GM18499 (cell line): Measurements from ENCODE around the gene THAP2.
"Not testable (repeated sequence)": the region's sequence is repeated elsewhere in the genome, so short reads cannot be mapped to it uniquely, and the experiment has no call there.

Experiments
- ATAC-seq: cut with Tn5 transposase; IDR thresholded peaks from one replicate; pipeline ENCODE4 v1.9.1; 2021; ENCODE audit warnings: moderate number of reproducible peaks; ENCODE audit not compliant: insufficient read depth, unreplicated experiment

THAP2 gene

GRCh38 chr12:71661977-71662530, 2.0 kb upstream of the THAP2 start:
- ATAC-seq: no peak

GRCh38 chr12:71662849-71663560, 1.1 kb upstream of the THAP2 start:
- peak; percentile 15 for ATAC-seq

GRCh38 chr12:71664411-71665089, 449 bp downstream of the THAP2 start:
- no peak for ATAC-seq

GRCh38 chr12:71665090-71665463, 976 bp downstream of the THAP2 start:
- ATAC-seq: no peak

GRCh38 chr12:71666259-71666658, 2.2 kb downstream of the THAP2 start:
- no peak for ATAC-seq

DNA sequence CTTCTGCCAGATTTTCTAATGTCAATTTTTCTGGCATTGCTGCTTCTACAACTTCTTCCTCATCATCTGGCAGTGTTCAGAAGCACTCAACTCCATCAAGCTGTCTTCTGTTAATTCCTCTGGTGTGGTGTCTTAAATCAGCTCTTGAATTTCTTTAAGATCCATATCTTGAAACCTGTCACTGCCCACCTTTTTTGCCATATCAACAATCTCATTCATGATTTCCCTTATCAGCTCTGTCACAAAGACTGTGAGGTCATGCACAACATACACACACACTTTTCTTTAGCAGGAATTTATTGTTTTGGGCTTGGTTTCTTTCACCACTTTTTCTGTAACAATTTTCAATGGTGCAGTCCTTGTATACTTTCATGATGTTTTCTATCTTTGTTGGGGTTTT, 7.2 kb downstream of the THAP2 start:
- ATAC-seq: no peak

- no peak for ATAC-seq
Observed at GRCh38 chr12:71671816-71672215, 7.7 kb downstream of the THAP2 start.

GRCh38 chr12:71682466-71682865, 18.4 kb downstream of the THAP2 start:
- ATAC-seq: no peak

GRCh38 chr12:71683633-71684032, 19.5 kb downstream of the THAP2 start:
- ATAC-seq: no peak

DNA sequence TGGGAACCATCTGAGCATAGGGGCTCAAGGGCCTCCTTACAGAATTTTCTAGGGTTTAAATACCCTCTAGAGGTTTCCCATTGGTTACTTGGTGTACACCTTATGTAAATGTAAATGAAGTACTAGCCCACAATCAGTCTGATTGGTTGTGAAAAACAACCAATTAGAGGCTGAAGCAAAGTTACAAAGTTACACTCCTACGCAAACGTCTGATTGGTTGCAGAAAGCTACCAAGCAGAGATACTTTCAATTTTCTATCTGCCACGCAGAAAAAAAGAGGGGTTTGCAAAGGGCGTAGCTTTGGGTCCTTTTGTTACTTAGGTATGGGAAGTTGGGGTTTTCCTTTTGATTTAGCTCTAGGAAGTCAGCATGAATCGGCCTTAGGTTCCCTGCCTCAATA, 20.0 kb downstream of the THAP2 start:
- ATAC-seq: no peak

DNA sequence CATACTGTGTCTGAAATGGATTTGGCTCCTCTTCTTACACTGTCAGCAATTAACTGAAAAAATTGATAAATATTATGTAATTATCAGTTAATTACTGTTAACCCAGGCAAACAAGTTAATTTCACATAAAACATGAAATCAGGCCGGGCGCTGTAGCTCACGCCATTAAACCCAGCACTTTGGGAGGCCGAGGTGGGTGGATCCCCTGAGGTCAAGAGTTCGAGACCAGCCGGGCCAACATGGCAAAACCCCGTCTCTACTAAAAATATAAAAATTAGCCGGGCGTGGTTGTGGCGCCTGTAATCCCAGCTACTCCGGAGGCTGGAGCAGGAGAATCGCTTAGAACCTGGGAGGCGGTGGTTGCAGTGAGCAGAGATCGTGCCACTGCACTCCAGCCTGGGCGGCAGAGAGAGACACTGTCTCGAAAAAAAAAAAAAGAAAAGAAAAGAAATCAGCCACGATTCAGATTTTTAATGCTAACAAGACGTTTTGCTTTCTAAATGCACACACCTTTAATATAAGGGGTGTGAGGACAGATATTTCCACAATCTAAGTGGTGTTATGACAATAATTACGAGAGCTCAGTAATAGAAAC, 21.3 kb downstream of the THAP2 start:
- ATAC-seq: no peak

DNA sequence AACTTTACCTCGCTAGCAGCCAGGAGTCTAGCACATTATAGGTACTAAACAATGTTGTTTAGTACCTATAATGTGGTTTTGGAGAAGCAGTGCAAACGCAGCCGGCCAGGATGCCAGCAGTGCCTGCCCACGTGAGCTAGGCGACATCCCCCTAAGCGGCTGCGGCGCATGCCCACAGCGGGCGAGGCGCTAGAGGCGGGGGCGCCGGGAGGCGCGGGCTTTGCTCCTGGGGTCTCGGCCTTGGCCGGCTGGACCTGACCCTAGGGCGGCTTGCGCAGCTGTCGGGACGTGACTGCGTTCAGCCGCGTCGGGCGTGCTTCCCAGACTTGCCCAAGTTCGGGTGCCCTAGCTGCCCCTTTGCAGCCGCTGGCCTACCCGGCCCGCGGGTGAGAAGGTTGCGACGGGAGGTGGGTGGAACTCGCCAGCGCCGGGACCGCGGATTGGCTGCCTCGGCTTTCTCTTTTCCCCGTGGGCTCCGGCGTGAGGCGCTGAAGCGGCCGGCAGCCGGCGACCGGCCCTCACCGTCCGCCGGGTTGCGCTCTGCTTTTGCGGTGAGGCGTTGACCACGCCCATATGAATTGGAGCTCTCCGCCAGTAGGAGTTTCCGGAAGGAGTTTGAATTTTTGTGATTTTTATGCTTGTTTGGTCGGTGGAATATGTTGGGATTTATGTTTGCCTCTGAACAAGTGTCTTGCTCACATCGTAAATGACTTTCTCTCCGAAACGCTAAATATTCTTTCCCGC, 22.0 kb downstream of the THAP2 start, which contains the start of gene TMEM19:
TSS of gene TMEM19 (plus strand) at position 169 of the 744 bp plus-strand sequence. CDS start 599 bp downstream, outside the sequence.
- peak; percentile 53 for ATAC-seq

DNA sequence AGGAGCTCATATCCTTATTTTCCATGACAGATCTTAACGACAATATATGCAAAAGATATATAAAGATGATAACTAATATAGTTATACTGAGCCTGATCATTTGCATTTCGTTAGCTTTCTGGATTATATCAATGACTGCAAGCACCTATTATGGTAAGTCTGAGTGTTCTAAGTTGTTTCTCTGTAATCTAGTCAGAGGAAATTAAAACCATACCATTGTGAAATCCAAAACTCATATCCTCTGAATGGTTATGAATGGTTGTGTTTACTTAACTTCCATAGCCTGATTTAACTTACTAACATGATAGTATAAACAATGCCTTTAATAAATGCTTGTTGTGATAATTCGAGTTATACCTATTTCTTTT, 22.5 kb downstream of the THAP2 start:
- no peak for ATAC-seq

DNA sequence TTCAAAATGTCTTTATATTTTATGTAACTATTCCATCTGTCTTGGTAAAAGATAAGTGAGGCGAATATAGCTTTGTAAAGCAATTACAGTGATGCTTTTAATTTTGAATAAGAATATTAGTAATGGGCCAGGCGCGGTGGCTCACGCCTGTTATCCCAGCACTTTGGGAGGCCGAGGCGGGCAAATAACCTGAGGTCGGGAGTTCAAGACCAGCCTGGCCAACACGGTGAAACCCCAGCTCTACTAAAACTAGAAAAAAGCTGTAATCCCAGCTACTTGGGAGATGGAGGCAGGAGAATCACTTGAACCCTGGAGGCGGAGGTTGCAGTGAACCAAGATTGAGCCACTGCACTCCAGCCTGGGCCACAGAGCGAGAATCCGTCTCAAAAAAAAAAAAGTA, 23.1 kb downstream of the THAP2 start:
- ATAC-seq: not testable (repeated sequence)

DNA sequence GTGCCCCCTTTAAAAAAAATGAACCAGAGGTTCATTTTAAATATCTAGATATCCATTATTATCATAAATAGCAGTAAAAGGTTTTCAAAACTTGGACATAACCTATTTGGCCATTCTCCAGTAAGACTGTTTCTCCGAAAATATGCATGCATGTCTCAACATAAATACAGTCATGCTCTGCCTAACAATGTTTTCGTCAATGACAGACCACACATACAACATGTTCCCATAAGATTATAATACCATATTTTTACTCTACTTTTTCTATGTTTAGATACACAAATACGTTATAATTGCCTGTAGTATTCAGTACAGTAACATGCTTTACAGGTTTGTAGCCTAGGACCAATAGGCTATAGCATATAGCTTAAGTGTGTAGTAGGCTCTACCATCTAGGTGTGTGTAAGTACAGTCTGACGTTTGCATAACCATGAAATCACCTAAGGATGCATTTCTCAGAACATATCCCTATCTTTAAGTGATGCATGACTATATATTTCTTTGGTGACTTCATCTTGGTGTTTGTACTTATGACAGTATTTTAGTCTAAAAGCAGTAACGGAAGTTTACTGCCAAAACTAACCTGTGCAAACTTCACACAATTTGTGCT, 25.0 kb downstream of the THAP2 start:
- no peak for ATAC-seq

DNA sequence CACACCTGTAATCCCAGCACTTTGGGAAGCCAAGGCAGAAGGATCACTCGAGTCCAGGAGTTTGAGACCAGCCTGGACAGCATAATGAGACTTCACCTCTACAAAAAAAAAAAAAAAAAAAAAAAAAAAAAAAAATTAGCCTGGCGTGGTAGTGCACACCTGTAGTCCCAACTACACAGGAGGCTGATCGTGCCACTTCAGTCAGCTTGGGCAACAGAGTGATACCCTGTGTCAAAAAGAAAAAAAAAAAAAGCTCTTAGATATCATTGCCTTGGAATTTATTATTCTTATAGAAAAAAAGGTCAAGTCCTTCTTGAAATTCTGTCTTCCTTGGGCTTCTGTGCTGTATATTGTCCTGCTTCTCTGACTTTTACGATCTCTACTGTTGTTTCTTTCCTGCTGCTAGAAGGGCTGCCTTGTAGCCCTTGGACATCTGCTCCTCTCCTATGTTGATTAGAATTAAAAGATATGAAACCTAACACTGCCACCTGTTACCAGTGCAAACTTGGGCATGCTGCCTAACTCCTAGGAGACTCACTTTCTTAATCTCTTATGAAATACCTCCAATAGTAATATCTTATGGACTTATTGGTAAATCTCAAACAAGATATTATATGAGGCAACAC, 27.5 kb downstream of the THAP2 start:
- no peak for ATAC-seq

GRCh38 chr12:71693126-71693525, 29.0 kb downstream of the THAP2 start:
- ATAC-seq: no peak

- ATAC-seq: not testable (repeated sequence)
Observed at GRCh38 chr12:71693651-71694050, 29.6 kb downstream of the THAP2 start.

GRCh38 chr12:71694099-71694820, 30.2 kb downstream of the THAP2 start:
- ATAC-seq: peak; percentile 79
